GM19240 (cell line): ENCODE results near the gene TRANK1.

Source experiments
- DNase-seq: peaks from one replicate; pipeline ENCODE4 v3.0.0; 2011; ENCODE audit warnings: low spot score; ENCODE audit not compliant: insufficient read length

TRANK1 gene

DNA sequence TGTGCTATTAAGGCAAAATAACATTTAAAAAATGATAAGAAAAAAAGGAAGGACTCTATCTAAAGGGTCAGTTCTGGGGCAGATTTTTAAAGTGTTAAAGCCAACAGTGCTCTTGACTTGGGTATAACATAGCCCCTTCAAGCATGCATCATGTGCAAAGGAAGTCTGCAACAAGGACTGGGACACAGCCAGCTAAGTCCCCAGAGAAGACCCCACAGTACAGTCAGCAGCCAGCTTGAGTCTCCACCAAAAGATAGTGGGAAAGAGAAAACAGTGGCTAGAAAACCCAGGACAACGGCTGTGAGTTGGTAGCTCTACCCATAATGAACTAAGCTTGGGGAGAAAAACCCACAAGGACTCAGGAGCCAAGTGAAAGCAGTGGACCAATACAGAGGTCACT is 94.1 kb downstream of the TRANK1 start:
- no peak for DNase-seq

DNA sequence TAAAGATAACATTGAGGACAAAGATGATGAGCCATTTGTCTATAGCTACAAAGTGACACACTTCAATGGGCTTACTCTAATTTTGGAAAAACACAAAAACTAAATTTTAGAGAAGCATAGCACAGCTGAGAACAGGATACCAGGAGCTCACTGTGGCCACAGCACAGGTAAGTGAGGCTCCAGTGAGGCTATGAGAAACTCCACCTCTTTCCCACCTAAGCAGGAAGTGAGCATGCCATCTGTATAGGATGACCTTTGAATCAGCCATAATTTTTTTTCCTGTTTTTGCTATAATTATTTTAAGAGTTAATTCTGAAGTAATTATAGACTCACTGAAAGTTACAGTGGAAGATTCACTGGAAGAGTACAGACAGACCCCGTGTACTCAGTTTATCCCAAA is 98.4 kb downstream of the TRANK1 start:
- no peak for DNase-seq

DNA sequence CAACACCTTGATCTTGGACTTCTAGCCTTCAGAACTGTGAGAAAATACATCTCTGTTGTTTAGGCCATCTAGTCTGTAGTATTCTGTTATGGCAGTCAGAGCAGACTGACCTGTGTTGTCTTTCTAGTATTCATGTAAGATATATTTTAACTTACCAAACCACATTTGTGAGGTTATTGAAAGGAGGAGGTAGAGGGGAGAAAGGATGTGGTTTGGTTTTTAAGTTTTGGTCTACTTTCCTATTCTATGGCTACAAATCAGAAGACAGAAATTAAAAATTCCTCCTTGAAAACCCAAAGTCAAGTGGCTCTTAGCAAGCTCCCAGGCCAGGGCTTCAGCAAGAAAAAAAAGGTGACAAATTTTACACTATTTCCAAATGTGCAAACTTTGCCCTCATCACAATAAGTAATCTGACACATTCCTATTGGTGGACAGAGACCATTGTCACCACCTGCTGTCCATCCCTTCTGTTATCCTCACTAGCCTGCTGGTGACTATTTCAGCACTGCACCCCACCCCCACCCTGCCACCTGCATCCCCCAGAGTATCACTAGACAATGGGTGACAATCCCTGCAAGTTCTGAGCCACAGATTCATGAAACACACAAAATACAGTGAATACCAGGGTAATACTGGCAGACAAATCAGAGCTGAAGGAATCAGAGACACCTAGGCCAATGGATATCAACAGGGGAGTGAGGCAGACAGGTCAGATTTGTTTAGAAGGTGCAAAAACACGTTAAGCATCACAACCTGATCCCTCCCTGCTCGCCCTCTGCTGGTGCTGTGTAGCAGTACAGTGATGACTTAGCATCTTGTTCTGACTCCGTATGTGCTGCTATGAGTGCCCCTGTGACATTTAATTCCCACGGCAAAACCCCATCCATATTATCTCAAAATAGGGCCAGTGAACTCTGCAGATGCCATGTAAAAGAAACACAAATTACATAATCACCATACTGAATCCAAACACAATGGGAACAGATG is 101.5 kb downstream of the TRANK1 start:
- peak; percentile 28 for DNase-seq

DNA sequence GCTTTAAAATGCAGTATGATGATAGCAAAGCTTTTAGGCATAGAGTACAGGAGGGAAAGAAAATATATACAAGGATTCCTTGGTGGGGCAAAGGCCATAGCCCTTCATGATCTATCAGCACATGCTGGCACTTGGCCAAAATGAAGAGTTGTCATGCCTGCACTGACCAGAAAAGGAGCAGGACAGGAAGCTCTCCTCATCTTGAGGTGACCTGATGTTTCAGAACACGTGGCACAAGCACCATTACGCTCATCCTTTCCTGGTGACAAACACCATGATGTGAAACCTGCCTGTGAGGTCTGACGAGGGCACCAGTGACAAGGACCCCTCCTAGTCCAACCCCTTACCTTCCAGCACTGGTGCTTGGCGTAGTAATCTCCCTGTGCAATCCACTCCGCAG is 102.6 kb downstream of the TRANK1 start:
- DNase-seq, result no peak

DNA sequence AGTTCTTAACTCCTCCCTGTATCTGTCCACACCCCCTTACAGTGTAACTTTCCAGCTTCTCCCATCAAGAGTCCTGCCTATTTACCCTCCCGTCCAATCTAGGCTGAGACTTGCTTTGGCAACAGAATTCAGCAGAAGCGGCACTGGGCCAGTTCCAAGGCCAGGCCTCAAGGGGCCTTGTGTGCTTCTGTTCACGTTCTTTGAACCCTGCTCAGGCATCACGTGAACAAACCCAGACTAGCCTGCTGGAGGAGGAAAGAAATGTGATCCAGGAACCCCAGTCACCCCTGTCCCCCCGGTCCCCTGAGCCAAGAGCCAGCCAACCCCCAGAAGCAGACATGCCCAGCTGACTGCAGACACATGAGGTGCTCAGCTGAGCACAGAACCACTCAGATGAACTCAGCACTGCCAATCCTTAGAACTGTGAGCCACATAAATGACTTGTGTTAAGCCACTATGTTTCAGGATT is 104.4 kb downstream of the TRANK1 start:
- DNase-seq, result no peak

DNA sequence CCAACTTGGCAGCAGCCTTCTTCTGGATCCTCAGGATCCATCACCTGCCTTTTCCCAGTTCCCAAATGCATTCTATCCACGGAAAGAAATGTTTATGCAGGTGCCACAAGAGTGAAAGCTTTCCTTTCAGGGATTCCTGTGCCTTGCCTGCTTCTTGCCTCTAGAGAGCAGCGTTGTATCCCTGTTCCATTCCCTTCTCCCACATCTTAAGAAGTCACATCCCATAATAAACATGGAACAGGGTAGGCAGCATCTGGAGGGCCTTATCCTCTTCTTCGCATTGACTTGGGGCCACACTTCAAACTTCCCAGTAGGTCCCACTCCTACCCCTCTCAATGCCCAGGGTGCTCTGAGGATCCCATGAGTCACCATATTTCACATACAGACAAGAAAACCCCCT is 107.8 kb downstream of the TRANK1 start:
- no peak for DNase-seq

DNA sequence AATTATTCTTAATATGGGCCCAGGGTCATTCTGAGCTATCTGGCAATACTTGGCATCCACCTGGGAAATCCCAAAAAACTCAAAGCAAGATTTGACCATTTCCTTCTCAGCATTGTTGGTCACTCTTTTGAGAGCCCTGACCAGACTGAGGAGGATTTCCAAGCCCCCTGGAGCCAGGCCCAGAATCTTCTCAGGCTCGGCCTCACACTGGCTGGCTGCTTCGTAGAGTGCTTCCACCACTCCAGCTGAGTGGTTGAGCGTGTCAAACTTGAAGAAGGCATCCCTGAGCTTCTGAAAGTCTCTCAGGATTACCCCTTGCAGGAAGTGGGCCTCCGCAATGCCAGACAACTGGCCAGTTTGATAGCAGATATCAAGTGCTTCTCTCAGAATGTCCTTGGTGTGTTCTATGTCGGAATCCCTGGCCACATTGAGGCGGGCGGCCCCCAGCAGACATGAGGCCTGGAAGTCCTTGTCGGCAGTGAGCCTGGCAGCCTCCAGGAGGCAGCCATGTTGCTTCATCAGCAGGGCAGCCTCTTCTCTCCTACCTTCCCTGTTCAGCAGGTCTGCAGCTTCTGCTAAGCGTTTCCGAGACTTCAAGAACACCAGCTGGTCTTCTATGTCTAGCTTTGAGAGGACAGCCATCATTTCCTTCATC is 111.6 kb downstream of the TRANK1 start:
- no peak for DNase-seq

DNA sequence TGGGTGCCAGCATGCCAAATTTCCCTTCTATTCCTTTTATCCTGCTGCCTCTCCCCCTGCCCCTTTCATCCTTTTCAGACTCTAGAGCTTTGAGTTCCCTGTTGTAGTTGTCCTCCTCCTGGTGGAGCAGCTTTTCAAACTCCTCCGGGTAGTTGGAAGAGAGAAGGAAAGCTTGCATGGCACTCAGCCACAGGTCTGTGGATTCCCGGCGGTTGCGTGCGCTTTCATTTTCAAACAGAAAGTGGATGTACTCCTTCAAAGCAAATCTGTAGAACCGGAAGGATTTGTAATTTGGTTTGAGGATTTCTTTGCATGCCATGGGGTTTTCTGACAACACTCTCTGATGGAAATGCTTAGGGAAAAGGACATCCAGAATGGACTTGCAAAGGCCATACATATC is 112.4 kb downstream of the TRANK1 start:
- DNase-seq, result no peak

DNA sequence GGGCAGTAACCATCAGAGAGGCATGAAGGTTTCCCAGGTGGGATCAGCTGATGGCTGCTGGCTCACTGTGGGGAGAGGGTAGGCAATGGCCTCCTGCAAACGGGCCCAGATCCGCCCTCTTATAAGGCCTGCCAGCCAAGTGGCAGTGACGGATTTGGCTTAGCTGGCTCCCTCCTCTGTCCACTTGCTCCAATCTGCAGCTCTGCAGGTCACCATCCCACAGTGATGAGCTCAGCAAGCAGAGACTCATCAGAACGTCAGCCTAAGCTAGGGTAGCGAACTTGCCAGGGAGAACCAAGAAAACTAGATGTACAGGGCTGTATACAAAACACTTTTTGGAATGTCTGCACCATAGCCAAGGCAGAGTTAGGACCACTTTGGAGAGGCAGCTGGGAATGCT is 117.7 kb downstream of the TRANK1 start:
- no peak for DNase-seq

DNA sequence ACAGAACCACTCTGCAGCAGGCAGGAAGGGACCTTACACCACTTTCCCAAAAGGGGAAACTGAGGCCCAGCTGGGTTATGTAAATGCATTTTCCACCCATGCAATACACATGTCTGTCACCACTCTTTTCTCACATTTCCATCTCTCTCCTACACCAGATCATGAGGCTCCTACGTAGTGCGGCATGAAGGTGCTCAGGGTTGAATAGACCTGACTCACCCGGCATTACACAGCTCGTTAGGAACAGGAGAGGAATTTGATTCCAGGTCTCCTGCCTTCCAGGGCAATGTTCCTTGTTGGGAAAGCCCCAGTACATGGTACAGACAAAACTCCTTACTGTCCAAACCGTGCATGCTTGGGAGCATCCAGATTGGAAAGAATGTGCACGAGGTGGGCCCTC is 118.6 kb downstream of the TRANK1 start:
- DNase-seq, result no peak

DNA sequence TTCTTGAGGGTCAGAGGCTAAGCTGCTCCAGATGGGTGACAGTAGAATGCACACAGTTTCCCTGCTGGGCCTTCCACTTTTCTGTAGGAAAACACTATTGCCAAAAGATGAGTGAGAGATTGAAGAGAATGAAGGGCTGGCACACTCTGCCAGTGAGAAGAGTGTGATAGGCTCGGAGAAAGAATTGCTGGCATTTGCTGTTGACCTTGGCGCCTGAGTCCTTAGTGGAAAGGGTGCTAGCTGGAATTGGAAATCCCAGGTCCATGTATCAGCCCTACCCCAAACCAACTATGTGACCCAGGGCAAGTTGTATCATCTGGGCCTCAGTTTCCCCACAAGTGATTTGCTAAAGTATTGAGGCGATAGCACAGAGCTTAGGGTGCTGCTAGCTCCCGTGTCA is 120.4 kb downstream of the TRANK1 start:
- DNase-seq, result no peak

DNA sequence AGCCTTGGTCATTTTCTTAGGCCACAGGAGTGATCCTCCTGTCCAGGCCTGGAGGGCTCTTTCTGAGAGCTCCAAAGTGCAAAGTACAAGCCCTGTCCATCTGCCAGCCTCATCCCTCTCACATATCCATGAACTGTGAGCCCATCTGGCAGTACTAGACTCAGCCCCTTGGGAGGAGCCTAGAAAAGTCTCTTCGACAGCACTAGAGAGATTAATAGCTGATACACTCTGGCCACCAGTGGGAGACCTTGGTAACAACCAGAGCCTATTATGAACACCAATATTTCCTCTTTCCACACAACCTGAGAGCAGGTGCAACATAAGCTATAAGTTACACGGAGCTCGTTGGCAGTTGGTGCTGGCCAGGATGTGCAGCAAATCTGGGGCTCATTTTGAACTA is 121.0 kb downstream of the TRANK1 start:
- DNase-seq, result no peak

DNA sequence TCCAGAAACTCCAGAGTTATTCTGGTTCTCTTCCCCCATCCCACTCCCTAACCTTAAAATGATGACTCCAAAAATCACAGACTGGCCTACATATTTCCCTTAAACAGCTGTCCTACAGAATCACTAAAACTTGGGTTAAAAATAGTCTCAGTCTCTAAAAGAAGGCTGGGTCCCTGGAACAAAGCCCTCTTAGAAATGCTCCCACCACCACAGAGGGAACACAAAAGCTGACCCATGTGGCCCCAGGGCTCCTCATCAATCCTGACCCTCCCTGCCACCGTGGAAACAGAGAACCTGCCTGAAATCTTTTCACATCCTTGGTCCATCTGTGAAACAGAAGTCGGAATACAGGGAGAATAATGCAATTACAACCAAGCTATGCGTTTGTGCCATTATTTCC is 124.8 kb downstream of the TRANK1 start:
- DNase-seq, result no peak

DNA sequence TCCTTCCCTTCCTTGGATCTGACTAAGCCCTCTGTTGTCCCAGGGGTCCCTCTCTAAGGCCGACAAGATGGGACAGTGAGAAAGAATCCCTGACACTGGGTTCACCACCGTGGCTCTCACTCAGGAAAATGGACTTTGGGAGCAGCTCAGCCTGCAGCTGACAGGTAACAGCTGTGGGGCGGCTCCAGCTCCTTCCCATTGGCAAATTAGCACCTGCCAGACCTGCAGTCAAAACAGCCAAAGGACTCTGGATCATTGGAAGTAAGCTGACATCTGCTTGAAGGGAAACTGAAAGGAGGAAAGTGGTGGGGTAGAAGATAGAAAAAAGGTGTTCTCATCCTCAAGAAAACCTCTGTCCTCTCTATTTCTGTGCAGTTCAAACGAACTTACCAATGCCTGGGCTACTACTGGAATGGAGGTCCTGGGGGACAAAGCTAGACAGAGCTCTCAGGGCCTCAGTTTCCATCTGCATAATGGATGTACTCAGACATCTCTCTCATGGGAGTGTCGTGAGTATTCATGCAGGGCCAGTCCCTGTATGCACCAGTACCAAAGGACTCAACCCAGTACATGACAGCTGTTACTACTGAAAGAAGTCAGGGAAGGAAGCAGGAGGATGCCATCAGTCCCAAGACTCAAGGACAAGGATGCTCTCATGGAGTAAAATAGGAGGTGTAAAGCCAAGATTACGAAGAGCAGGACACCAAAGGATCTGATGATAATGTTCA is 126.9 kb downstream of the TRANK1 start:
- no peak for DNase-seq

DNA sequence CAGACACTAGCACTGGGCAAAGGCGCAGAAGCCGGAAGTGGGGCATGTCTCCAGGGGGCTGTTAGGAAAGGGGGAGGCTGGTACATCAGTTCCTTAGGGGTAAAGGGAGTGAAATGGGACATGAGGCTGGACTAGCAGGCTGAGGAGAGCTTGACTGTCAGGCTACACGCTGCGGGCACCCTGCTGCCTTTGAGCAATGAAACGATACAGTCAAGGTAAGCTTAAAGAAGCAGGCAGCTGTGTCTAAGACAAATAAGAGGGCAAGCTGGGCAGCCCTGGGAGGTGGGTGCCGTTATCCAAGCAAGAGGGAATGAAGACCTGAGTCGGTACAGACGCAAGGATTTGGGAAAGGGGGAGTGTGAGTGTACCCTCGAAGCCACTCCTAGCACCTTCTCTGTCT is 129.5 kb downstream of the TRANK1 start:
- DNase-seq, result no peak

DNA sequence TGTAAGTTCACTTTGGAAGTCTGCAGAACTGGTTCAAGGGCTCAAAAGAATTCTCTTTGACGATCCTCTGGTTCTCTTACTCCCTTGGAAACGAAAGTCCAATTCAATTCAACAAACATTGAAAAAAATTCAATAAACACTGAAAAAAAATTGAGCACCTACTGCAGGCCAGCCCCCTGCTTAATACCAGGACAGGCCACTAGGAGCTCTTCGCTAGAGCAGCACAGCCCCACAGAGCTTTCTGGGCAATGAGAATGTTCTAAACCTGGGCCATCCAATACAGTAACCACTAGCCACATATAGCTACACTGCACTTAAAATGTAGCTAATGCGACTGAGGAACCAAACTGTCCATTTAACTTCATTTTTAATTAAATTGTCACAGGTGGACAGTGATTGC is 130.1 kb downstream of the TRANK1 start:
- no peak for DNase-seq

DNA sequence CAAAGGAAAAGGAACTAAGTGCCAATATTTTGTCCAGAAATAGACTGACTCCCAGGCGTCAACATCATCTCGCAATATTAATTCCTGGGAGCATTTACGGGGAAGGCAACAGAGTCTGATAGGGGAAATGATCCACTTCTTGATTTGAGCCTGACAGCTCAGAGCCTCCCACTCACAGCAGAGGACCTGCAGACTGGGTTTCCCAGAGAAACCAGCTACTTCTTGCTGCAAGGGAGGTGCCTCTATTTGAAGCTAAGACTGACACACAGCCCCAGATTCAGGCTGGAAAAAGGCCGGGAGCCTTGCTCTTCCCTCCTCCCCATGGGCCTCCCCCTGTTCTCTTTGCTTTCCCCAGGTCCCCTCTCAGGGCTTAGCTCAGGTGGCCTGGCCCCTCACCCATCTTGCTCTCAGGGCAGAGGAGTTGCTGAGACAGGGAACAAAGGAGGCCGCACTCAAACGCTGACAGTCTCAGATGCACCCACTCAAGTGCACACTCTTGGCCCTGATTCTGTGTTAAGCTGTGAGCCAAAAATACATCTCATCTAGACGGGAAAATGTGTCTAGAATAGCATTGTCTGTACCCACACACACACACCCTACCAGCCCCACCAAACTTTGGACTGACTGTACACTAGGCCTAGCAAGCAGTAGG is 130.7 kb downstream of the TRANK1 start:
- no peak for DNase-seq

DNA sequence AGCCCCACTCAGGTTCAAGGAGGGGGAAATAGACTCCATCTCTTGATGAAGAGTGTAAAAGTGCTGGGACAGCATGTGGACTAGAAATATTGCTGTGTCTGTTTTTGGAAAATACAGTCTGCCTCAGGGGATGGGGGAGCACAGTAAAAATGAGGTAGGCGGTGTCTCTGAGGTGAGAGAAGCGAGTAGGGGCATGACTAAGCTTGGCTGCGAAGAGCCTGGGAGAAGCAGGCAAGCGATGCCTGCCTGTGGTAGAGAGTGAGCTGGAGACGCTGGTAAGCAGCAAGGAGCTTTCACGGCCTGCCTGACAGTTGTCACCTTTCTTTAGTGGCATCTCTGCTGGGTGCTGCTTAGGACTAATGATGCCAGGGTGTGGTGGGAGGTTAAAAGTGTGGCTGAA is 131.5 kb downstream of the TRANK1 start:
- no peak for DNase-seq

DNA sequence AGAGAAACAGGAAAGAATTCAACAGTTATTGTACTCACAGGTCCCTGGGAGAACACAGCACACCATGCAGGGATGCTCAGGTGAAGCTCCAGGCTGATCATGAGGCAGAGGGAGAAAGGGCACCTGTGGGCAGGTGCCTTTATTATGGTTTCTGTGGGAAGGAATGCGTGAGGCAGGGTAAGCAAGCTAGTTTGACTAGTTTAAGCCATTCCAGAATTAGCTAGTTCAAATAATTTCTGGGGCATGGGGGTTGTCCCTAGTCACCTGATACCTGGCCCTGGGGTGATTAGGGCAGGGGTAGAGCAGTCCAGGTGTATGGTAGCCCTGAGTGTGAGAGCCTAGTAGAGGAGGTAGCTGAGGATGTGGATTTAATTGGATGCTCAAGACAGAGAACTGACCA is 132.6 kb downstream of the TRANK1 start:
- DNase-seq, result no peak

DNA sequence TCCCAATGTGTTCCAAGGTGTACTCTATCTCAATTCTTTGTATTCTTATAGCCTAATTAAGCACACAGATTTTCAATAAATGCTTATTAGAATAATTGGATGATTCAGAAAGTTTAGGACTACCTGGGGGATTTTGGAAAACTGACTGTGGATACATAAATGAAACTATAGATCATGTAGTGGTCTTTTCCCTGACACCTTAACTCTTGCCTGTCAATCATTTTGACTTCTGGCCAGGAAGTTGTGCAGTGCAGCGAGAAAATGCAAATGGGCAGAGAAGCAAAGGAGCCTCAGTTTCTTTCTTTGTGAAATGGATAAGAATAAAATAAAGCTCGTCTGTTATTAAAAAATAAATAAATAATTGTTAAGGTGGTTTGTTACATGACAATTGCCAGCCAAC is 133.1 kb downstream of the TRANK1 start:
- DNase-seq, result no peak

DNA sequence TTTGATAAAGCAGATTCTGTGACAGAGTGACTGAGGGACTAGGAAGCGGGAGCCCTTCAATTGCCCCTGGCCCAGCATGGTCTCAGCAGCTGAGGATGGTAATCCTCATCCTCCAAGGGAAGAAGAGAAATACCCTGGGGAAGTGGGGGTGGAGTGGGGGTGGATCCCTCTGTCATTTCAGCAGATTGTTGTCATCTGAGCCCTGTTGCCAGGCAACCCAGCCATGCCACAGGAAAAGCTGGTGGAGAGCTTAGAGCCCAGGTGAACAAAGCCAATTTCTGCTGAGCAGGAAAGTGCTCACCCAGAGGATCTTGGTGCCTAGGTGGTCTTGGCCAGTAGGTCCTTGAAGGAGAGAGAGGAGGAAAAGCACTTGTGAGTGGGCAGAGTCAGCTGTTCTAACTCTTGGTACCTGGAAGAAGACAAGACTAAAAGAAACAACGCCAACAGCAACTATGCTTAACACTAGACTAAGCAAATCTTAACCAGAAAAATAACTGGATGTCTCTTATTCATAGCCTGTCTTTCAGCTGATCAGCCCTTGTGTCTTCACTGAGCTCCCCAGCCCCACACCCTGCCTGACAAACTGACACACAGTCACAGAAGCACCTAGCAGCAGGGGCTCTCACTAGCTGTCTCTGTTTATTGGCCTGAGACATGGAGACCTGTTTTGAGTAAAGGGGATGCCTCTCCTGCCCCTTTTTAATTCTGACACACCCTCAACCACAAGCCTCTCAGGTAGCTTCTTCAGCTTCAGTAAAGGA is 140.4 kb downstream of the TRANK1 start:
- no peak for DNase-seq
